WTC11 (cell line): Measurements from ENCODE around the gene NR0B2.

Experiments
- E2F1 ChIP-seq: sonication (generic); formaldehyde crosslinking; IDR thresholded peaks from 2 replicates; pipeline ENCODE4 v1.8.0; 2022; ENCODE audit warnings: mild to moderate bottlenecking, missing genetic modification reagents
- ELF4 ChIP-seq: sonication (generic); formaldehyde crosslinking; IDR thresholded peaks from 2 replicates; pipeline ENCODE4 v1.8.1; 2022; ENCODE audit warnings: low read depth, mild to moderate bottlenecking, moderate library complexity, missing genetic modification reagents
- ETV6 ChIP-seq: sonication (generic); formaldehyde crosslinking; IDR thresholded peaks from 2 replicates; pipeline ENCODE4 v1.8.1; 2022; ENCODE audit warnings: mild to moderate bottlenecking, missing genetic modification reagents
- HMGA2 ChIP-seq: fragments of 250-450 bp; sonication (Bioruptor Pico); IDR thresholded peaks from 2 replicates; pipeline ENCODE4 v1.4.0; 2021; ENCODE audit warnings: mild to moderate bottlenecking, moderate library complexity
- NFATC4 ChIP-seq: fragments of 250-450 bp; sonication (Bioruptor Pico); IDR thresholded peaks from 2 replicates; pipeline ENCODE4 v1.9.0; 2021; ENCODE audit warnings: mild to moderate bottlenecking
- NFE2L1 ChIP-seq: sonication (generic); formaldehyde crosslinking; IDR thresholded peaks from 2 replicates; pipeline ENCODE4 v1.8.1; 2023; ENCODE audit warnings: missing genetic modification reagents
- NFYB ChIP-seq: sonication (generic); formaldehyde crosslinking; conservative IDR thresholded peaks from 2 replicates; pipeline ENCODE4 v1.8.0; 2022; ENCODE audit warnings: low read depth, missing genetic modification reagents
- TEAD4 ChIP-seq: sonication (generic); formaldehyde crosslinking; IDR thresholded peaks from 2 replicates; pipeline ENCODE4 v1.8.0; 2022; ENCODE audit warnings: mild to moderate bottlenecking, missing genetic modification reagents
- ZSCAN18 ChIP-seq: fragments of 250-450 bp; sonication (Bioruptor Pico); IDR thresholded peaks from 2 replicates; pipeline ENCODE4 v2.1.2; 2022; ENCODE audit warnings: mild to moderate bottlenecking, moderate library complexity
- TF ChIP-seq, protein P1 (sequence below): sonication (generic); formaldehyde crosslinking; IDR thresholded peaks from 2 replicates; pipeline ENCODE4 v1.8.1; 2023; ENCODE audit warnings: mild to moderate bottlenecking, moderate library complexity, missing genetic modification reagents
- TF ChIP-seq, protein P2 (sequence below): fragments of 200-600 bp; IDR thresholded peaks from 2 replicates; pipeline ENCODE4 v1.8.0; 2022; ENCODE audit warnings: antibody characterized with exemption

DNA sequence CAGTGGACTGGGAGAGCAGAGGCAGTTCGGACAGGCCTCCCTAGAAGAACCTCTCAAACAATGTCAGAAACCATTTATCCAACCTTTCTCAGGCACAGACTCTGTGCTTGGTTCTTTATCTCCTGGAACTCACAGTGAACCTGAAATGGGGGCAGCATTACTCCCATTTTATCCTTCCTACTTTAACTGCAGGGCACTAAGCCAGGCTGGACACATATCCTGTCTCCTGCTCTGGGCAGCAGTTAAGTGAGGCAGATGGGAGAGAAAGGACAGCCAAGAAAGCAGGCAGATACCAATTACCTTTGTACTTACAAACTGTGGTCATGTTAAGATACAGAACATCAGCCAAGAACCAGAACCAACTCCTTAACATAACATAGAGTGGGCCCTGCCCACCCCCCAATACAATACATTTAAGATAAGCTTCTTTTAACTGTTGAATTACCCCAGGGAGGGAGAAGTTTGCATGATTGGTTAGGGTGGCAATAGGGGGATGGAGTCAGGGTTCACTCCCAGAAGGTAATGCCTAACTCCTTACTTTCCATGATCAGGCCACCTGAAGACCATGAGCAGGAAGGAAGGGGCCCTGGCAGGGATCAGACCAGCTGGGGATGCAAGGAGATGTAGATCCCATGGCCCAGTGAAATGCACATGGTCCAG lies 35.6 kb upstream of the NR0B2 start:
- TF ChIP-seq ELF4 (CRISPR knock-in tag) (no peak), NFE2L1 (CRISPR knock-in tag) (no peak), TEAD4 (no peak), ETV6 (CRISPR knock-in tag) (no peak), E2F1 (CRISPR knock-in tag) (no peak), HMGA2 (CRISPR knock-in tag) (no peak), NFATC4 (no peak), ZSCAN18 (CRISPR knock-in tag) (no peak), NFYB (no peak)
- TF ChIP-seq, protein P1, sequence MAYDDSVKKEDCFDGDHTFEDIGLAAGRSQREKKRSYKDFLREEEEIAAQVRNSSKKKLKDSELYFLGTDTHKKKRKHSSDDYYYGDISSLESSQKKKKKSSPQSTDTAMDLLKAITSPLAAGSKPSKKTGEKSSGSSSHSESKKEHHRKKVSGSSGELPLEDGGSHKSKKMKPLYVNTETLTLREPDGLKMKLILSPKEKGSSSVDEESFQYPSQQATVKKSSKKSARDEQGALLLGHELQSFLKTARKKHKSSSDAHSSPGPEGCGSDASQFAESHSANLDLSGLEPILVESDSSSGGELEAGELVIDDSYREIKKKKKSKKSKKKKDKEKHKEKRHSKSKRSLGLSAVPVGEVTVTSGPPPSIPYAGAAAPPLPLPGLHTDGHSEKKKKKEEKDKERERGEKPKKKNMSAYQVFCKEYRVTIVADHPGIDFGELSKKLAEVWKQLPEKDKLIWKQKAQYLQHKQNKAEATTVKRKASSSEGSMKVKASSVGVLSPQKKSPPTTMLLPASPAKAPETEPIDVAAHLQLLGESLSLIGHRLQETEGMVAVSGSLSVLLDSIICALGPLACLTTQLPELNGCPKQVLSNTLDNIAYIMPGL (CRISPR knock-in tag): no peak
- TF ChIP-seq, protein P2, sequence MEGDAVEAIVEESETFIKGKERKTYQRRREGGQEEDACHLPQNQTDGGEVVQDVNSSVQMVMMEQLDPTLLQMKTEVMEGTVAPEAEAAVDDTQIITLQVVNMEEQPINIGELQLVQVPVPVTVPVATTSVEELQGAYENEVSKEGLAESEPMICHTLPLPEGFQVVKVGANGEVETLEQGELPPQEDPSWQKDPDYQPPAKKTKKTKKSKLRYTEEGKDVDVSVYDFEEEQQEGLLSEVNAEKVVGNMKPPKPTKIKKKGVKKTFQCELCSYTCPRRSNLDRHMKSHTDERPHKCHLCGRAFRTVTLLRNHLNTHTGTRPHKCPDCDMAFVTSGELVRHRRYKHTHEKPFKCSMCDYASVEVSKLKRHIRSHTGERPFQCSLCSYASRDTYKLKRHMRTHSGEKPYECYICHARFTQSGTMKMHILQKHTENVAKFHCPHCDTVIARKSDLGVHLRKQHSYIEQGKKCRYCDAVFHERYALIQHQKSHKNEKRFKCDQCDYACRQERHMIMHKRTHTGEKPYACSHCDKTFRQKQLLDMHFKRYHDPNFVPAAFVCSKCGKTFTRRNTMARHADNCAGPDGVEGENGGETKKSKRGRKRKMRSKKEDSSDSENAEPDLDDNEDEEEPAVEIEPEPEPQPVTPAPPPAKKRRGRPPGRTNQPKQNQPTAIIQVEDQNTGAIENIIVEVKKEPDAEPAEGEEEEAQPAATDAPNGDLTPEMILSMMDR: no peak
